ENCODE measurements around the gene CFAP97D2.
"Not testable (repeated sequence)": the region's sequence is repeated elsewhere in the genome, so short reads cannot be mapped to it uniquely, and the experiment has no call there.

Gene CFAP97D2

GRCh38 chr13:114143806-114144605, 35.1 kb upstream of the CFAP97D2 start:
- no peak for DNase-seq

DNA sequence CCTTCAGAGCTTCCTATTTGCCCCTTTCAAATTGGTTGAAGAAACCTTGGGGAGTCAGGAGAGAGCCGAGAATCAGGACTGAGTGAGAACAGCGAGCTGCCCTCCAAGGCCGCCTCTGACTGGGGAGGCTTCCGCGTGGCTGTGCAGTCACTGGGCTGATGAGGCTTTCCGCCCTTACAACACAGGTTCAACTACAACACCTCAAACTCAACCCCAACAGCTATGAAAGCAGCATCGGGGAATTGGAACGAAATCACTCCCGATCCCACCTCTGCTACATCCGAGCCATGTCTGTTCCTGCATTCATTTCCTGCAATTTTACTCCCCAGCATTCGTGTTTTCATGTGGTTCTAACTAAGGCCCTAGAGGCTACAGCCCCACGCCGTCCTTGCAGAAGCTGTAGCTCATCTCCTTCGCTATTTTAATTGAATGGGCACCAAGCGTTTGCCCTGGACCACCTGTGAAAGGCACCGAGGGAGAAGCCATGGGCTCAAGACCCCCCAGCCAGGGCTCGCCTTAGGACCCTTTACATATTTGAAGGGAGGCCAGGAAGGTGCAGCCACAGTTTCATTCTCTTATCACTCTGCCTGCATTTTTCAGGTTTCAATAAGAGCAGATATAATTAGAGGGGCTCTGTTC, 34.3 kb upstream of the CFAP97D2 start:
- DNase-seq, result no peak

GRCh38 chr13:114145256-114145655, 33.8 kb upstream of the CFAP97D2 start:
- DNase-seq, result no peak

GRCh38 chr13:114145722-114146121, 33.3 kb upstream of the CFAP97D2 start:
- DNase-seq, result no peak

GRCh38 chr13:114146173-114146572, 32.9 kb upstream of the CFAP97D2 start:
- DNase-seq, result no peak

DNA sequence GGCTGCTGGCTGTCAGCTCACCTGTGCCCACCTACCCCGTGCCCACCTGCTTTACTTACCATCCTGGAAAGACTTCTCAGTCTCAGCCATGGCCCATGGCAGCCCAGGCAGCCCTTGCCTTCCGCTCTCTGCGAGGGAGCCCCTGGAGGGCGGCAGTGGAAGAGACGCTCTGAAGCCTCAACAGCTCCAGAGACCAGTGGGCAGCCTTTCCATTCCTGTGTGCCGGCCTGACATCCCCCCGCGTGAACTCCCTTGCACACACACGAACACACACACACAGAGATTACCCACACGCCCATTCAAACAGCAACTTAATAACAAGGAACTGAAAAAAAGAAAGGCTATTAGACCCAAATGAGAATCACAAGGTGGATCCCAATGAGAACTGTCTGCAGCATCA, 32.4 kb upstream of the CFAP97D2 start:
- DNase-seq, result no peak

- DNase-seq, result no peak
Measured at GRCh38 chr13:114147803-114148520, 31.1 kb upstream of the CFAP97D2 start.

GRCh38 chr13:114148521-114148855, 30.6 kb upstream of the CFAP97D2 start:
- no peak for DNase-seq

DNA sequence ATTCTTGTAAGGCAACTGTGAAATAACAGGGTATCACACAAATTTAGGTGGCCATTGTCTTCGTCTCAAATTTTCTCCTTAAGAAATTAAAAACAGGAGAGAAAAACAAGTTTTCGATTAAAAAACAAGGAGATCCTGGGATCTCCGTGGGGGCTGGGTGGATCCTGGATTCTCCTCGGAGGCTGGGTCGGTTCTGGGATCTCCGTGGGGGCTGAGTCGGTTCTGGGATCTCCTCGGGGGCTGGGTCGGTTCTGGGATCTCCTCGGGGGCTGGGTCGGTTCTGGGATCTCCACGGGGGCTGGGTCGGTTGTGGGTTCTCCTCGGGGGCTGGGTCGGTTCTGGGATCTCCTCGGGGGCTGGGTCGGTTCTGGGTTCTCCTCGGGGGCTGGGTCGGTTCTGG, 30.2 kb upstream of the CFAP97D2 start:
- DNase-seq, result not testable (repeated sequence)

GRCh38 chr13:114149774-114150740, 29.0 kb upstream of the CFAP97D2 start:
- no peak for DNase-seq

DNA sequence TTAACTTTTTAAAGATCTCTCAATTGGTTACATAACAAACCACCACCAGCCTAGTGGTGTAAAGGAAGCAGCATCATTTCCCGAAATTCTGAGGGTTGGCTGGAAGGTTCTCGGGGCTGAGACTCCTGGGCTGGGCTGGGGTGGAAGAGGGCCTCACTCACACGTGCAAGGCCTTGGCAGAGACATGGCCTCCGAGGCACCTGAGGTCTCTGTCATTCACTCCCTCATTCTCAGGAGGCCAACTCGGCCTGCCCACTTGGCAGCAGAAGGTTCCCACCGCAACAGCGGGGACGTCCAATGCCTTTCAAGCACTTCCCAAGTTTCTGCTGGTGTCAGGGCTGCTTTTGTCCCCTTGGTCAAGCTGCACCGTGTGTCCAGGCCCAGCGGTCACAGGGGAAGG, 28.0 kb upstream of the CFAP97D2 start:
- no peak for DNase-seq

DNA sequence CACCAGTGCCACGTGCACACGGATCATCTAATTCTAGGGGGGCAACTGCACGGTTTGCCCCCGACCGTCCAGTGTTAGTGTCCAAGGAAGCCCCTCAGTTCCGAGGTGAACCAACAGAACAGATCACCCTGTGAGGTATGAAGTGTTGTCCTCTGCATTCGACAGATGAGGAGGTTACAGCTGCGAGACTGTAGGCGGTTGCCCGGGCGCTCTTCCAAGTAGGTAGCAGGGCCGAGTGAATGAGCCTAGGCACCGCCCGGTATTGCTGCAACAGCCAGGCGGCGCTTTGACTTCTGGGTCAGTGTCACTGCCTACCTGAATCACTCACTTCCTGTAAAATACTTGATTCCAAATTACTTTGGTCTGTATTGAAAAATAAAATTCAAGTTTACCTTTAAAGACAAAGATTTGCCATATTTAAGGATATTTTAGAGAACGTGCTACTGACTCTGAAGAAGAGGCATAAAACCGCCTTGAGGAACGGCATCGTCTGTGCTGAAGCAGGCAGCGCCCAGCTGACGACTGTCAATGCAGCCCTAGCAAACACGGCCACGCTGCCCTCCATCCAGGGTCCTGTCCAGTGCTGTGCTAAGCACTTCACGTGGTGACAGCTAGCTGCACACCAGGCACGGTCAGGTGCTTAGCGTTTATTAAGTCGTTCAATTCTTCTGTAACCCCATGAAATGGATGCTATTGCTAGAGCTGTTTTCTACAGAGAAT, 27.3 kb upstream of the CFAP97D2 start:
- no peak for DNase-seq

GRCh38 chr13:114152285-114152645, 26.8 kb upstream of the CFAP97D2 start:
- no peak for DNase-seq

GRCh38 chr13:114152831-114153371, 26.2 kb upstream of the CFAP97D2 start:
- peak; percentile 37 for DNase-seq

DNA sequence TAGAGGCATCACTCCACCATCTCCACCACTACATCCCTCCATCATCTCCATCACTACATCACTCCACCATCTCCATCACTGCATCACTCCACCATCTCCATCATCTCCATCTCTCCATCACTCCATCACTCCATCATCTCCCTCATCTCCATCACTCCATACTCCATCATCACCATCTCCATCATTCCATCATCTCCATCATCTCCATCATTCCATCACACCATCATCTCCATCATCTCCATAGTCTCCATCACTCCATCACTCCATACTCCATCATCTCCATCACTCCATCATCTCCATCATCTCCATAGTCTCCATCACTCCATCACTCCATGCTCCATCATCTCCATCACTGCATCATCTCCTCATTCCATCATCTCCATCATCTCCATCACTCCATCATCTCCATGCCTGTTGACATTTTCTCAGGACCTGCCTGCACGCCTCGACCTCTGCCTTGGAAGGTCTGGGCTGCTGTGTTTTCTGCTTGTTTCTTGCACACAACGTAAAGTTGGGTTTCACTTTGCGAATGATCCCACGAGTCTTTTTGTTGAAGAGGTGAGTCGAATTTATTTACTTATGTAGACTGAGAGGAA, 25.5 kb upstream of the CFAP97D2 start:
- no peak for DNase-seq

- DNase-seq, result no peak
Measured at GRCh38 chr13:114154476-114154875, 24.6 kb upstream of the CFAP97D2 start.

DNA sequence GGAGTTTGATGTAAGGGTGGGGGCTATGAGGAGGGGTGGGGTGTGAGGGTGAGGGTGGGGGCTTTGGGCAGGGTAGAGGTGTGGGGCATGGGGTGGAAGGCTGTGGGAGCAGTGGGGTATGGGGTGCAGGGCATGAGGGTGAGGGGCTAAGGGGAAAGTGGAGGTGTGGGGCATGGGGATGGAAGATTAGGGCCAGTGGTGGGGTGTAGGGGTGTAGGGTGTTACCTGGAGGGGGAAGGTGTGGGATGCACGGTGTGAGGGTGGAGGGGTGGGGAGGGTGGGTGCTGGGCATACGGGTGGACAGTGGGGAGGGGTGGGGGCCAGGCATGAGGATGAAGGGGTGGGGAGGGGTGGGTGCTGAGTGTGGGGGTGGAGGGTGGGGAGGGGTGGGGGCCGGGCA, 23.7 kb upstream of the CFAP97D2 start:
- no peak for DNase-seq

- no peak for DNase-seq
Measured at GRCh38 chr13:114155926-114156883, 22.9 kb upstream of the CFAP97D2 start.

DNA sequence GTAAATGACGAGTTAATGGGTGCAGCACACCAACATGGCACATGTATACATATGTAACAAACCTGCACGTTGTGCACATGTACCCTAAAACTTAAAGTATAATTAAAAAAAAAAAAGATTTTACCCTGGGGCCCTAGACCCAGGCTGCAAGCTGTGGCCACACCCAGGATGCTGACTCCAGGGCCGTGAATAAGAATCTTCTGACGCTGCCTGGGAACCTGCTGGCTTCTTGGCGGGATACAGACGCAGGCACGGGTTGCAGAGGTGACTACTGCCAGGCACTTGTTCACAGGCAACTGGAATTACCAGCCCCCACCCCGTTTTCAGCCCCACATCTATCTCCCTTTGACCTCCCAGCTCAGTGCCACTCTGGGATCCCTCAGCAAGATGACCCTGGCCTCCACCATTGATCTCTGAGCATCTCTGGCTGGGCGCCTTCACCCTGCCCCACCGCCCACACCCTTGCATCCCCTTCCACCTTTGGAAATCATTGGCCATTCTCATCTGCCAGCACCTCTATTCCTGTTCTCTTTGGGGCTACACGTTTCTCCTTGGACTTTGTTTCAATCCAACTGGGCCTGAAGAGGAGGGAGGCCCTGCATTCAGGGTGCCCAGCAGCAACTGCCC, 21.1 kb upstream of the CFAP97D2 start:
- no peak for DNase-seq
